ENCODE measurements around the gene RAMP3.

- TF ChIP-seq EZH2 (IDR thresholded peaks at IDR 0.05) = no peak
- TF ChIP-seq POLR2AphosphoS5 (IDR thresholded peaks at IDR 0.05; ENCODE audit: borderline replicate concordance, low read depth, low read length) = no peak
Observed at GRCh38 chr7:45160417-45160881, 2.9 kb downstream of the RAMP3 start.

Measured in SK-N-MC (cell line).